SU-DHL-6 (cell line): Measurements from ENCODE around the gene SLCO4A1.

Experiments used
- CTCF ChIP-seq: fragments of 200-600 bp; sonication (generic); IDR thresholded peaks from one replicate; pipeline ENCODE4 v1.5.1; 2017; ENCODE audit warnings: antibody characterized with exemption, mild to moderate bottlenecking, low read length, moderate library complexity; ENCODE audit not compliant: insufficient read depth, poor library complexity, severe bottlenecking
- EZH2phosphoT487 ChIP-seq: fragments of 200-600 bp; sonication (generic), shearing (Covaris generic); conservative IDR thresholded peaks from 2 replicates; pipeline ENCODE4 v1.6.1; 2018; ENCODE audit warnings: mild to moderate bottlenecking, antibody characterized with exemption, low read length, moderate library complexity, mixed read lengths

- no peak for TF ChIP-seq EZH2phosphoT487
- TF ChIP-seq CTCF, result no peak
Measured at GRCh38 chr20:62663145-62664018, 21.1 kb downstream of the SLCO4A1 start.
